Measurements from ENCODE around the gene CEP68.

DNA sequence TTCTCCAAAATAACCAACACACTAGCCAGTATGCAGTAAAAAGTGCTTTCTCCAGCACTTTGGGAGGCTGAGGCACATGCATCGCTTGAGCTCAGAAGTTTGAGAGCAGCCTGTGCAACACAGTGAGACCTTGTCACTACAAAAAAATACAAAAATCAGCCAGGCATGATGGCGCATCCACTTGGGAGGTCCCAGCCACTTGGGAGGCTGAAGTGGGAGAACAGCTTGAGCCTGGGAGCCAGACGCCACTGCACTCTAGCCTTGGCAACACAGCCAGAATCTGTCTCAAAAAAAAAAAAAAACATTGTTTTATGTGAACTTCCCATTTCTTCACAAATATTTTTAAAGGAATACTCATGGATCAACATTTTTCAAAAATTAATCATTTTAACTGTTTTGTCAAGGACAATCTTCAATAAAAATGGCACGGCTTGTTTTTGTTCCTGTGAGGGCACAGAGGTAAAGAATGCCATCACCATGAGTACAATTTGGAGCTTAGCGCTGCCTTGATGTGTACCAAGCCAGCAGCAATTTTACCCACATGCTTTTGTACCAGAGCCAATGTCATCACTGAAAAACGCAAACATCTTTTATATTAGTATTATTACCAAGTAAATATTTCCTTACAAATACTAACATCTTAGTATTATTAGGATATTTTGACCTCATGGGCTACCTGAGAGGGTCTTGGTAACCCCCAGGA, 46.9 kb downstream of the CEP68 start:
- TF ChIP-seq POLR2A (IDR thresholded peaks at IDR 0.05), result no peak
- TF ChIP-seq, protein P1, sequence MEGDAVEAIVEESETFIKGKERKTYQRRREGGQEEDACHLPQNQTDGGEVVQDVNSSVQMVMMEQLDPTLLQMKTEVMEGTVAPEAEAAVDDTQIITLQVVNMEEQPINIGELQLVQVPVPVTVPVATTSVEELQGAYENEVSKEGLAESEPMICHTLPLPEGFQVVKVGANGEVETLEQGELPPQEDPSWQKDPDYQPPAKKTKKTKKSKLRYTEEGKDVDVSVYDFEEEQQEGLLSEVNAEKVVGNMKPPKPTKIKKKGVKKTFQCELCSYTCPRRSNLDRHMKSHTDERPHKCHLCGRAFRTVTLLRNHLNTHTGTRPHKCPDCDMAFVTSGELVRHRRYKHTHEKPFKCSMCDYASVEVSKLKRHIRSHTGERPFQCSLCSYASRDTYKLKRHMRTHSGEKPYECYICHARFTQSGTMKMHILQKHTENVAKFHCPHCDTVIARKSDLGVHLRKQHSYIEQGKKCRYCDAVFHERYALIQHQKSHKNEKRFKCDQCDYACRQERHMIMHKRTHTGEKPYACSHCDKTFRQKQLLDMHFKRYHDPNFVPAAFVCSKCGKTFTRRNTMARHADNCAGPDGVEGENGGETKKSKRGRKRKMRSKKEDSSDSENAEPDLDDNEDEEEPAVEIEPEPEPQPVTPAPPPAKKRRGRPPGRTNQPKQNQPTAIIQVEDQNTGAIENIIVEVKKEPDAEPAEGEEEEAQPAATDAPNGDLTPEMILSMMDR (IDR thresholded peaks at IDR 0.05 in 4 of 5, conservative IDR thresholded peaks at IDR 0.05 in 1 of 5), result no peak
